ENCODE data around the gene FBXO17. TPM values are rescaled to one million over a fixed set of nuclear protein-coding genes. Genes with fewer than 3 reads are reported as not detected.

The FBXO17 gene
- total RNA-seq, 1 experiment from 2014 or later = not detected

Other genes with a start within 250 kb of the FBXO17 start
- gene CAPN12, start 231.3 kb downstream of the FBXO17 start, total RNA-seq (2014; rRNA removed; shearing (Covaris generic); ENCODE audit: low replicate concordance) = 0.40 TPM in 1 of 2 replicates, not detected in the other
- not detected in 2 replicates for gene LGALS7, start 202.2 kb downstream of the FBXO17 start, total RNA-seq (2014; rRNA removed; shearing (Covaris generic); ENCODE audit: low replicate concordance)
- not detected in 2 replicates for gene LGALS7B, start 186.5 kb downstream of the FBXO17 start, total RNA-seq (2014; rRNA removed; shearing (Covaris generic); ENCODE audit: low replicate concordance)
- 0.52 and 1.4 TPM in 2 replicates for gene LGALS4, start 162.8 kb downstream of the FBXO17 start, total RNA-seq (2014; rRNA removed; shearing (Covaris generic); ENCODE audit: low replicate concordance)
- 150 and 162 TPM in 2 replicates for gene ECH1, start 143.9 kb downstream of the FBXO17 start, total RNA-seq (2014; rRNA removed; shearing (Covaris generic); ENCODE audit: low replicate concordance)
- 212 and 217 TPM in 2 replicates for gene HNRNPL, start 125.8 kb downstream of the FBXO17 start, total RNA-seq (2014; rRNA removed; shearing (Covaris generic); ENCODE audit: low replicate concordance)
- gene RINL, start 97.5 kb downstream of the FBXO17 start, total RNA-seq (2014; rRNA removed; shearing (Covaris generic); ENCODE audit: low replicate concordance) = 69.3 and 77.5 TPM in 2 replicates
- 19.5 and 24.7 TPM in 2 replicates for gene SIRT2, start 76.1 kb downstream of the FBXO17 start, total RNA-seq (2014; rRNA removed; shearing (Covaris generic); ENCODE audit: low replicate concordance)
- gene NFKBIB, start 75.8 kb downstream of the FBXO17 start, total RNA-seq (2014; rRNA removed; shearing (Covaris generic); ENCODE audit: low replicate concordance) = 13.5 and 18.7 TPM in 2 replicates
- gene CCER2, start 63.6 kb downstream of the FBXO17 start, total RNA-seq (2014; rRNA removed; shearing (Covaris generic); ENCODE audit: low replicate concordance) = 3.1 TPM in 1 of 2 replicates, not detected in the other
- 16.8 and 38.2 TPM in 2 replicates for gene SARS2, start 45.0 kb downstream of the FBXO17 start, total RNA-seq (2014; rRNA removed; shearing (Covaris generic); ENCODE audit: low replicate concordance)
- gene MRPS12, start 44.8 kb downstream of the FBXO17 start, total RNA-seq (2014; rRNA removed; shearing (Covaris generic); ENCODE audit: low replicate concordance) = 46.7 and 71.2 TPM in 2 replicates
- not detected in 2 replicates for gene FBXO27, start 56.8 kb upstream of the FBXO17 start, total RNA-seq (2014; rRNA removed; shearing (Covaris generic); ENCODE audit: low replicate concordance)
- not detected in 2 replicates for gene ACP7, start 108.6 kb upstream of the FBXO17 start, total RNA-seq (2014; rRNA removed; shearing (Covaris generic); ENCODE audit: low replicate concordance)
- 1.7 and 1.9 TPM in 2 replicates for gene PAK4, start 150.0 kb upstream of the FBXO17 start, total RNA-seq (2014; rRNA removed; shearing (Covaris generic); ENCODE audit: low replicate concordance)
- gene NCCRP1, start 221.2 kb upstream of the FBXO17 start, total RNA-seq (2014; rRNA removed; shearing (Covaris generic); ENCODE audit: low replicate concordance) = not detected in 2 replicates
- gene SYCN, start 228.5 kb upstream of the FBXO17 start, total RNA-seq (2014; rRNA removed; shearing (Covaris generic); ENCODE audit: low replicate concordance) = not detected in 2 replicates